ENCODE measurements around the gene LRIG3.

DNA sequence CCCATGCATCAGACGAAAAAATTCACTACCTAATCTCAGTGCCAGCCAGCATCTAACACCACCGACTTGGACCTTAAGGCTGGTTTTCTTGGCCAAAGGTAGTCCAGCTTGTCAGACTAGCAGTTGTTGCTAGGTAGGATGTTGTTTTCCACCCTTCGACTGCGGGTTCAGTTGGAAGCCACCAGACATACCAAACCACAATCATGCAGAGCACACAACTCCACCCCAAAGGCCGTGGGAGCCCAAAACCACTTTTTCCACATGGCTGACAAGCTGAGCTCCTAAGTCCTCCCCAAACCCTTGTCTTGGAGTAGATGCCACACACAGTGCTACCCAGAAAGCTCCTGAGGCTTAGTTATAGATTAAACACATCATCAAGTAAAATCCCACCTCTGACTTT lies 46.8 kb downstream of the LRIG3 start:
- no peak for TF ChIP-seq POLR2A (IDR thresholded peaks at IDR 0.05; ENCODE audit: low read length)
- TF ChIP-seq GATA1 (IDR thresholded peaks at IDR 0.05; ENCODE audit: low read depth, low read length), result no peak

All from erythroblast (primary cell).